ENCODE results near the gene ALDH3B2.

The ALDH3B2 gene

GRCh38 chr11:67613960-67614715, 60.3 kb downstream of the ALDH3B2 start:
- DNase-seq (ENCODE audit: low read depth), result peak; percentile 71

DNA sequence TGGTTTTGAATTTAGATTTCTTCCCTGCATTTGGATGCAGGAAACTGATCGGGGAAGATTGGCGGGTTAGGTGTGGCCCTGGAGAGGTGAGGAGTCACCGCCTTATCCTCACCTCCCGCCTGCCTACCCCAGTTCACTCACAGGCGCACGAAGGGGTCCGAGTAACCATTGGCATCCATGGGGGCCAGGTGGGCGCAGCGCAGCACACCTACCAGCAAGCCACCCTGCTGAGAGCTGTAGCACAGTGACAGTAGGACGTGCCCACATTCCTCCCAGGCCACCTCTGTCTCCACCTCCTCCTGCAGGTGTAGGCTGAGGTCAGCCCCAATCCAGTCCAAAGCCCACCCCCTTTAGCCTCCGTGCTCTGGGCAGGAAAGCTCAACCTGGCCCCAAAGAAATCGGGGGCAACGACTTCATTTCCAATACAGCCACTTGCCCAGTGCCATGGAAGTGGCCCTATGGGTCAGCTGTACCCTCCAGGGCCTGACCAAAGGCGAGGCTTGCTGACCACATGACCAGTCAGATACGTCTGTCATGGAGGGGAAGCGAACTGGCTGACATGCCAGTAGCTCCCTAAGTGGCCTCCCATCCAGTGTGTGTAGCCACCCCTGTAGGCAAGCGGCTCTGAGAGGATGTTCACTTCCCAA, 61.0 kb downstream of the ALDH3B2 start:
- DNase-seq (ENCODE audit: low read depth), result no peak

DNA sequence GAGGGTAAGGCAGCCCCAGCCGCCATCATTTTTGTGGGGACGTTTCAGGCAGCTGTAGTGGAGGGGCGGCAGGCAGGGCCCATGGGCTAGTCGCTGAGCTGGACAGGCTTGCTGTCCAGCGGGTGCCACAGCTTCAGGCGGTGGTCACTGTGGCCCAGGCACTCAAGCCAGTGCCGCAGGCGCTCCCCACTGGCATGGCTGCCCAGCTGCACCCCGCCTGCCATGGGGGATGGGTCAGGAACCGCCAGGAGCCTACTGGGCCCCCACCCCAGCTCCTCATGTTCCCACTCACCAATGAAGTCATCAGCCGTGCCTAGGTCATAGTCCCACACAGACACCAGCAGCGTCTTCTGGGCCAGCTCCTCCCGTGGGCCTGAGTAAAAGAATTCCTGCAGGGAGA, 61.7 kb downstream of the ALDH3B2 start:
- no peak for DNase-seq (ENCODE audit: low read depth)
